WTC11 (cell line): ENCODE results near the gene AEBP2.

ENCODE experiments used
- AFF4 ChIP-seq: sonication (generic); formaldehyde crosslinking; IDR thresholded peaks from 2 replicates; pipeline ENCODE4 v1.8.1; 2023; ENCODE audit warnings: mild to moderate bottlenecking, missing genetic modification reagents, borderline replicate concordance
- ATF3 ChIP-seq: sonication (generic); formaldehyde crosslinking; conservative IDR thresholded peaks from 2 replicates; pipeline ENCODE4 v1.8.1; 2022; ENCODE audit warnings: mild to moderate bottlenecking, missing genetic modification reagents
- CTCF ChIP-seq: fragments of 200-600 bp; IDR thresholded peaks from 2 replicates; pipeline ENCODE4 v1.8.0; 2022; ENCODE audit warnings: antibody characterized with exemption
- FOXP1 ChIP-seq: sonication (generic); formaldehyde crosslinking; IDR thresholded peaks from 2 replicates; pipeline ENCODE4 v1.8.0; 2022; ENCODE audit warnings: missing genetic modification reagents, mild to moderate bottlenecking, moderate library complexity, borderline replicate concordance
- GABPB1 ChIP-seq: sonication (generic); formaldehyde crosslinking; IDR thresholded peaks from 2 replicates; pipeline ENCODE4 v1.8.1; 2023; ENCODE audit warnings: mild to moderate bottlenecking, missing genetic modification reagents
- USF2 ChIP-seq: sonication (generic); formaldehyde crosslinking; IDR thresholded peaks from 2 replicates; pipeline ENCODE4 v1.8.1; 2023; ENCODE audit warnings: mild to moderate bottlenecking, missing genetic modification reagents, moderate library complexity
- ZNF263 ChIP-seq: sonication (generic); formaldehyde crosslinking; IDR thresholded peaks from 2 replicates; pipeline ENCODE4 v1.8.1; 2022; ENCODE audit warnings: low read depth, mild to moderate bottlenecking, moderate library complexity, missing genetic modification reagents
- TF ChIP-seq, protein P1 (sequence below): sonication (generic); formaldehyde crosslinking; IDR thresholded peaks from 2 replicates; pipeline ENCODE4 v1.8.1; 2022; ENCODE audit warnings: missing genetic modification reagents, borderline replicate concordance
- TF ChIP-seq, protein P2 (sequence below): sonication (generic); formaldehyde crosslinking; IDR thresholded peaks from 2 replicates; pipeline ENCODE4 v1.8.1; 2022; ENCODE audit warnings: low read depth, missing genetic modification reagents, borderline replicate concordance
- TF ChIP-seq, protein P3 (sequence below): sonication (generic); formaldehyde crosslinking; IDR thresholded peaks from 2 replicates; pipeline ENCODE4 v1.8.0; 2022; ENCODE audit warnings: mild to moderate bottlenecking, missing genetic modification reagents

DNA sequence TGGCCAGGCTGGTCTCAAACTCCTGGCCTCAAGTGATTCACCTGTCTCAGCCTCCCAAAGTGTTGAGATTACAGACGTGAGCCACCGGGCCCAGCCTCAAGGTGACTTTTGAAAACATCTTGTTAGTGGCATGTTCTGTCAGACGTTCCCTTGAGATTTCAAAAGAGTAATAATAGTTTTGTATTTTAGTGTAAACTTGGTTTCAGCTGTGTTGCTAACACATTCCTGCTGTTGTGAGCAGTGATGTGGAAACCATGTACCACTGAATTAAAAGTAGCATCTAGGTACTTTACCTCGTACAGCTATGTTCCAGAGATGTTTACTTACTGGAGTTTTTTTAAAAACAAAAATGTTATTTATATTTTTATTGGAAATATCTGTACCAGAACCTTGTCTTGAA, 111.3 kb downstream of the AEBP2 start:
- TF ChIP-seq CTCF (no peak), FOXP1 (no peak), ZNF263 (CRISPR knock-in tag) (no peak), USF2 (CRISPR knock-in tag) (no peak), GABPB1 (CRISPR knock-in tag) (no peak), ATF3 (CRISPR knock-in tag) (no peak), AFF4 (CRISPR knock-in tag) (no peak)
- TF ChIP-seq, protein P1, sequence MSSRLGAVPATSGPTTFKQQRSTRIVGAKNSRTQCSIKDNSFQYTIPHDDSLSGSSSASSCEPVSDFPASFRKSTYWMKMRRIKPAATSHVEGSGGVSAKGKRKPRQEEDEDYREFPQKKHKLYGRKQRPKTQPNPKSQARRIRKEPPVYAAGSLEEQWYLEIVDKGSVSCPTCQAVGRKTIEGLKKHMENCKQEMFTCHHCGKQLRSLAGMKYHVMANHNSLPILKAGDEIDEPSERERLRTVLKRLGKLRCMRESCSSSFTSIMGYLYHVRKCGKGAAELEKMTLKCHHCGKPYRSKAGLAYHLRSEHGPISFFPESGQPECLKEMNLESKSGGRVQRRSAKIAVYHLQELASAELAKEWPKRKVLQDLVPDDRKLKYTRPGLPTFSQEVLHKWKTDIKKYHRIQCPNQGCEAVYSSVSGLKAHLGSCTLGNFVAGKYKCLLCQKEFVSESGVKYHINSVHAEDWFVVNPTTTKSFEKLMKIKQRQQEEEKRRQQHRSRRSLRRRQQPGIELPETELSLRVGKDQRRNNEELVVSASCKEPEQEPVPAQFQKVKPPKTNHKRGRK (CRISPR knock-in tag), result no peak
- TF ChIP-seq, protein P2, sequence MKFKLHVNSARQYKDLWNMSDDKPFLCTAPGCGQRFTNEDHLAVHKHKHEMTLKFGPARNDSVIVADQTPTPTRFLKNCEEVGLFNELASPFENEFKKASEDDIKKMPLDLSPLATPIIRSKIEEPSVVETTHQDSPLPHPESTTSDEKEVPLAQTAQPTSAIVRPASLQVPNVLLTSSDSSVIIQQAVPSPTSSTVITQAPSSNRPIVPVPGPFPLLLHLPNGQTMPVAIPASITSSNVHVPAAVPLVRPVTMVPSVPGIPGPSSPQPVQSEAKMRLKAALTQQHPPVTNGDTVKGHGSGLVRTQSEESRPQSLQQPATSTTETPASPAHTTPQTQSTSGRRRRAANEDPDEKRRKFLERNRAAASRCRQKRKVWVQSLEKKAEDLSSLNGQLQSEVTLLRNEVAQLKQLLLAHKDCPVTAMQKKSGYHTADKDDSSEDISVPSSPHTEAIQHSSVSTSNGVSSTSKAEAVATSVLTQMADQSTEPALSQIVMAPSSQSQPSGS (CRISPR knock-in tag), result no peak
- TF ChIP-seq, protein P3, sequence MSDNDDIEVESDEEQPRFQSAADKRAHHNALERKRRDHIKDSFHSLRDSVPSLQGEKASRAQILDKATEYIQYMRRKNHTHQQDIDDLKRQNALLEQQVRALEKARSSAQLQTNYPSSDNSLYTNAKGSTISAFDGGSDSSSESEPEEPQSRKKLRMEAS, result no peak
